AG04450 (cell line): ENCODE measurements around the gene SRD5A3. TPM values are rescaled to one million over a fixed set of nuclear protein-coding genes. Genes with fewer than 3 reads are reported as not detected.

Experiments
- CTCF ChIA-PET: fragments of 300-600, 350-600 bp; formaldehyde crosslinking; extraction: SDS; loops from one replicate; lab custom pipeline; 2022; ENCODE audit warnings: antibody characterized with exemption, inconsistent platforms; lab: Charles Lee
- POLR2A ChIA-PET: fragments of 350-600 bp; formaldehyde crosslinking; extraction: SDS; loops from one replicate; lab custom pipeline; 2021; ENCODE audit warnings: antibody characterized with exemption, inconsistent platforms; lab: Yijun Ruan, JAX
- DNase-seq: peaks from one replicate; pipeline ENCODE4 v3.0.0-alpha.2; 2011; ENCODE audit warnings: low read depth, low spot score
- H3K27ac ChIP-seq: one replicate; pipeline ENCODE4 v1.5.1; 2012; ENCODE audit warnings: low read depth, low read length, control low read depth
- H3K27me3 ChIP-seq: one replicate; pipeline ENCODE4 v1.6.0; 2012; ENCODE audit warnings: low read length; ENCODE audit not compliant: control insufficient read depth, insufficient read depth
- H3K4me3 ChIP-seq: 2 replicates; pipeline ENCODE4 v1.5.1; 2011; ENCODE audit warnings: mild to moderate bottlenecking, low read depth, low read length, control low read depth
- H3K9me3 ChIP-seq: 2 replicates; pipeline ENCODE4 v1.5.1; 2012; ENCODE audit warnings: low read length; ENCODE audit not compliant: control insufficient read depth, insufficient read depth
- polyA plus RNA-seq: library from polyadenylated mRNA; depleted of rRNA; stranded (reverse); fragments of >200 nt; gene quantifications from 2 replicates; pipeline ENCODE4 v1.2.3, GENCODE V29; 2011
- TF ChIP-seq, protein P1 (sequence below): IDR thresholded peaks from 2 replicates; pipeline ENCODE4 v1.5.1; 2011; ENCODE audit warnings: low read depth, low read length, control low read depth, inconsistent platforms

SRD5A3 gene
- polyA plus RNA-seq, 1 experiment: 15.8 TPM

DNA sequence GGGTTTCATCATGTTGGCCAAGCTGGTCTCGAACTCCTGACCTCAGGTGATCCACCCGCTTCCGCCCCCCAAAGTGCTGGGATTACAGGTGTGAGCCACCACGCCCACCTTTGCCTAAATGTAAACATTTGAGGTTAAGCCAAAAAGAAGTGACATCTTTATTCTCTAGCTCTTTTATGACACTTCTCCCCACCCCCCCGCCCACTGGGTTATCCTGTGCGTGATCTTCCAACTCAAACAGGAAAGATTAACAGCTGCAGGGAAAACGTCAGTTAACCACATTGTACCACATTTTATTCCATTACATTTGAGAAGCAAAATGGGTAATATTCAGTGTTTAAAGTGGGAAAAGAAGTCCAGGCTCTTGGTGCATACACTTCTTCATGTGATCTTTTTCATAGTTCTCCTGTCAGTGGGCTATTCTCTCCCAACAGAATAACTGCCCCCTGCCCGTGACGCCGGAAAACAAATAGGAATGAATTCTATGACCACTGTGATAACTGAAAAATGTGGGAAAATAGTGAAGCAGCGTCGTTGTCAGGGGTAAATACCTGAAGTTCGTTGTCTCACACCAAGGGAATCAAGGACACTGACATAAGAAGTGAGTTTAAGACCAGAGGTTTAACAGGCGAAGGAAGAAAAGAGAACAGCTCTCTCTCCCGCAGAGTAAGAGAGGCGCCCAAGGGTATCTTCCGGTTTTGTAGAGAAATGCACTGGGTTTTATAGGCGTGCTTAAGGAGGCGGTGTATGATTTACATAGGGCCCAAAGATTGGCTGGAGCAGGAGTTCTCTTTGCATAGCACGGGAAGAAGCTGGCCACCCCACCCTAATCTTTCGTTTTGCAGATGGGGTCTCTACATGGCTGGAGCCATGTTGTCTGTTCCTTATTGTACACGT is 9.7 kb upstream of the SRD5A3 start:
- H3K9me3 ChIP-seq: no peaks in the 10 kb centered on the region
- ChIA-PET CTCF (interaction anchor here (1.5 to 1.6 kb wide), 2 partner anchors 9 to 365 kb away, joined by 6 to 8 read pairs; partner anchors contain the start of gene SRD5A3), POLR2A (no interaction called here)
- no peak for DNase-seq
- no peak overlapping the region for H3K27ac ChIP-seq
- peaks cover 4% of the 10 kb centered on the region for H3K27me3 ChIP-seq
- no peak overlapping the region for H3K4me3 ChIP-seq
- TF ChIP-seq, protein P1, sequence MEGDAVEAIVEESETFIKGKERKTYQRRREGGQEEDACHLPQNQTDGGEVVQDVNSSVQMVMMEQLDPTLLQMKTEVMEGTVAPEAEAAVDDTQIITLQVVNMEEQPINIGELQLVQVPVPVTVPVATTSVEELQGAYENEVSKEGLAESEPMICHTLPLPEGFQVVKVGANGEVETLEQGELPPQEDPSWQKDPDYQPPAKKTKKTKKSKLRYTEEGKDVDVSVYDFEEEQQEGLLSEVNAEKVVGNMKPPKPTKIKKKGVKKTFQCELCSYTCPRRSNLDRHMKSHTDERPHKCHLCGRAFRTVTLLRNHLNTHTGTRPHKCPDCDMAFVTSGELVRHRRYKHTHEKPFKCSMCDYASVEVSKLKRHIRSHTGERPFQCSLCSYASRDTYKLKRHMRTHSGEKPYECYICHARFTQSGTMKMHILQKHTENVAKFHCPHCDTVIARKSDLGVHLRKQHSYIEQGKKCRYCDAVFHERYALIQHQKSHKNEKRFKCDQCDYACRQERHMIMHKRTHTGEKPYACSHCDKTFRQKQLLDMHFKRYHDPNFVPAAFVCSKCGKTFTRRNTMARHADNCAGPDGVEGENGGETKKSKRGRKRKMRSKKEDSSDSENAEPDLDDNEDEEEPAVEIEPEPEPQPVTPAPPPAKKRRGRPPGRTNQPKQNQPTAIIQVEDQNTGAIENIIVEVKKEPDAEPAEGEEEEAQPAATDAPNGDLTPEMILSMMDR: no peak

DNA sequence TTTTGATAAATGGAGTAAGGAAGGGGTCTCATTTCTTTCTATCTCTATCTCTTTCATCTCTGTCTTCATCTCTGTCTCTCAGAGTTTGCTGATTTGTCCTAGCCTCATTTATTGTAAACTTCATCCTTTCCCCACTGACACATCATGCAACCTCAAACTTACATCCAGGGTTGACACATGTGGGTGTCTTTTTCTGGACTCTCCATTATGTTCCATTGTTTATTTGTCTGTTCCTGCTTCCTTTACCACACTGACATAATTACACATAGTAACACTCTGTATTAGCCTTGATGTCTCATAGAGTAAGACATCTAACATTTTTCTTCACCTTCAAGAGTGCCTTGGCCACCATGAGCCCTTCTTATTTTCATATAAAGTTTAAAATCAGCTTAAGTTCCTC is 8.1 kb upstream of the SRD5A3 start:
- DNase-seq: no peak
- TF ChIP-seq, protein P1: no peak
- Histone ChIP-seq H3K27ac (no peak overlapping the region), H3K27me3 (peaks cover 4% of the 10 kb centered on the region), H3K4me3 (no peak overlapping the region), H3K9me3 (no peaks in the 10 kb centered on the region)
- ChIA-PET CTCF (no interaction called here), POLR2A (no interaction called here)

DNA sequence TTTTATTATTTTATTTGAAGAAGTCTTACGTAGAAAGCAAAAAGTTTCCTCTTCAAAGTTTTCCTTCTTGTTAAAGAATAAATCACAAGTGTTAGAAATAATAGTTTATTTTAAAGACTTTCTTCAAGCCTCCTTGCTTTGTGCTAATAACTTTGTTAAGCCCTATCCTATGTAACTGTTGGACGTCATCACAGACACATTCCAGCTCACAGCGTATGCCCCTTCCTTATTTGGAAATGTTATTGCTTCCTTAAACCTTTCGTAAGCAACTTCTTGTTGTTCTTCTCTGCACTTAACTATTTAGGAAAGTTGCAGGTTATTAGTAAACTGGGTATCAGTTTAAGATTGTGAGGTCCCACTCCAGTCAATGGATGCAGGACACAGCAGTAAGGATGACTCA is 7.6 kb upstream of the SRD5A3 start:
- POLR2A ChIA-PET: no interaction called here
- Histone ChIP-seq H3K27ac (no peak overlapping the region), H3K9me3 (no peaks in the 10 kb centered on the region), H3K4me3 (no peak overlapping the region), H3K27me3 (peaks cover 4% of the 10 kb centered on the region)
- no peak for DNase-seq
- TF ChIP-seq, protein P1: no peak
- CTCF ChIA-PET: no interaction called here

DNA sequence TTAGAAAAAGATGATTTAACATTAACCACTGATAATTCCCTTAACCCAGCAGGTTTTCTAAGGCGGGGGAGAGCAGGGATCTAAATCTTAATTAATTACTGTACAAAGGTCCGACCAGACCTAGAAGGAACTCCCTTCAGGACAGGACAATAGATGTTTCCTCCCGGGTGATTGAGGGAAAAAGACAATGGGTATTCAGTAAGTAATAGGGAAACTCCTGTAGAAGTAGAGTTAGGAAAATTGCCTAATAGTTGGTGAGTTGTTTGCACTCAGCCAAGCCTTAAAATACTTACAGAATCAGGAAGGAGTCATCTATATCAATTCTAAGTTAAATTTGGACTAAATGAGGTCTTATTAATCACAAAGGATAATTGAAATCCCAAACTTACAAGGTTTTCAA is 5.8 kb upstream of the SRD5A3 start:
- H3K9me3 ChIP-seq: no peaks in the 10 kb centered on the region
- DNase-seq: no peak
- POLR2A ChIA-PET: no interaction called here
- H3K27me3 ChIP-seq: no peaks in the 10 kb centered on the region
- no peak overlapping the region for H3K4me3 ChIP-seq
- no peak overlapping the region for H3K27ac ChIP-seq
- CTCF ChIA-PET: interaction anchor here (1.5 kb wide), 1 partner anchor 369 kb away, joined by 6 read pairs; no protein-coding TSS in a partner anchor
- TF ChIP-seq, protein P1: no peak

DNA sequence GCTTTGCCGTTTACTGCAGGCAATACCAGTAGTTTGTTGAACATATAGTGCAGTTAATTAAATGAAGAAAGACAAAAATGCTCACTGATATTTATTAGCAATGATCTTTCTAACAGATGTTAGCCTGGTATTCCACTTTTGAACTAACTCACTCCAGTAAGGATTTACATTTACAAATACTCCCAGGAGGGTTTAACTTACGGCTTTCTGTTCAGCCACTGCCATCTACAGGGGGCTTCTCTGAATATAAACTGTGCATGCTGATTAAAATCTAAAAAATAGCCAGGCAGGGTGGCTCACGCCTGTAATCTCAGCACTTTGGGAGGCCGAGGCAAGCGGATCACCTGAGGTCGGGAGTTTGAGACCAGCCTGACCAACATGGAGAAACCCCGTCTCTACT is 2.2 kb upstream of the SRD5A3 start:
- Histone ChIP-seq H3K27ac (no peak overlapping the region), H3K9me3 (no peaks in the 10 kb centered on the region), H3K27me3 (no peaks in the 10 kb centered on the region), H3K4me3 (no peak overlapping the region)
- DNase-seq: no peak
- POLR2A ChIA-PET: interaction anchor here (0.7 kb wide), 1 partner anchor 206 kb away, joined by 7 read pairs; no protein-coding TSS in a partner anchor
- CTCF ChIA-PET: no interaction called here
- TF ChIP-seq, protein P1: no peak
